Uterus (tissue), 4 donors: ENCODE data around the gene ARGLU1. TPM values are rescaled to one million over a fixed set of nuclear protein-coding genes. Genes with fewer than 3 reads are reported as not detected.

Source experiments
- DNase-seq, 2 donors: peaks; one replicate each; pipeline ENCODE4 v3.0.0-alpha.2; 2019 to 2020
- H3K27ac ChIP-seq, 2 donors: fragments of 200-600 bp; sonication (generic); 1 replicate in 1 of 2; 2 replicates in 1 of 2; pipeline ENCODE4 v1.5.1; 2016 to 2018
- H3K27me3 ChIP-seq, 2 donors: fragments of 200-600 bp; sonication (generic); one replicate each; pipeline ENCODE4 v1.5.1; 2018 to 2019; ENCODE audit warnings: control low read depth in 1 of 2
- H3K36me3 ChIP-seq, 2 donors: fragments of 200-600 bp; sonication (generic); one replicate each; pipeline ENCODE4 v1.5.1; 2019; ENCODE audit warnings: control low read depth in 1 of 2
- H3K4me1 ChIP-seq, 2 donors: fragments of 200-600 bp; sonication (generic); one replicate each; pipeline ENCODE4 v1.5.1; 2018 to 2019; ENCODE audit warnings: control low read depth in 1 of 2
- H3K4me3 ChIP-seq, 2 donors: fragments of 200-600 bp; sonication (generic); 1 replicate in 1 of 2; 2 replicates in 1 of 2; pipeline ENCODE4 v1.5.1; 2018 to 2019; ENCODE audit warnings: mild to moderate bottlenecking in 1 of 2
- H3K9me3 ChIP-seq, 2 donors: fragments of 200-600 bp; sonication (generic); one replicate each; pipeline ENCODE4 v1.5.1; 2019; ENCODE audit warnings: control low read depth in 1 of 2
- POLR2A ChIP-seq, 2 donors: fragments of 450-650 bp; IDR thresholded peaks; one replicate each; pipeline ENCODE4 v1.6.1; 2016; ENCODE audit warnings: antibody characterized with exemption in 2 of 2, mild to moderate bottlenecking in 1 of 2, moderate library complexity in 1 of 2
- intact Hi-C: fragments of 100-400 bp; cut with DNase I; formaldehyde crosslinking; loops from one replicate; pipeline ENCODE4 v1.15.1; 2023; ENCODE audit warnings: low total_unique reads
- total RNA-seq, 4 donors: library from RNA; depleted of rRNA in 3 of 4; stranded (reverse); fragments of >200 nt in 3 of 4; gene quantifications; one replicate each; pipeline versions ENCODE4 v1.1.0 to v1.2.4, GENCODE V29; 2014 to 2023
- TF ChIP-seq, protein P1 (sequence below), 4 experiments: fragments of 200-600 bp in 2 of 4; fragments of 450-650 bp in 2 of 4; sonication (generic) in 2 of 4; IDR thresholded peaks; one replicate each; pipeline ENCODE4 v1.5.1; 2016 to 2019; ENCODE audit warnings: antibody characterized with exemption in 4 of 4, mild to moderate bottlenecking in 2 of 4, moderate library complexity in 1 of 4
- donor health status: DM: yes; HTN: yes; CAD: no.

Gene ARGLU1
- total RNA-seq, 4 donors from 2014 or later = 91.5 to 162 (median 135) TPM

DNA sequence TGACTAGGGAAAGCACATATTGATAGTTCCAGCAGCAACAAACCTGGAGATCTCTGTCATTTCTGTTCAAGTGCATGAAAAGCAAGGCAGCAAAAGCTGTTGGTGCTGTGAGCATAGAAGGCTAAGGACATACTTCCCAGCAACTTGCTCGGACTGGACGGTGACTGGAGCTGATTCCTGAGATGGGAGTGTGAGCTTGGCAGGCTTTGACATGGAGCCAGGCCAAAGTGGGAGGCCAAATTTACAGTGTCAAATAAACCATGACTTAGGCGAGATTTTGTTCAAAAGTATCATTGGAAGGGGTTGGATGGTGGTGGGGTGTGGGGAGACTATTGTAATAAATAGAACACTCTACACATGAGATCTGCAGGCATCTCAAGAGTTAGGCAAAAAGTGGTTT is 5.9 kb upstream of the ARGLU1 start:
- Histone ChIP-seq H3K27ac (peak overlapping the region; percentile 52 to 70), H3K4me3 (no peak overlapping the region), H3K36me3 (no peaks in the 10 kb centered on the region), H3K9me3 (no peaks in the 10 kb centered on the region), H3K4me1 (no peaks in the 10 kb centered on the region), H3K27me3 (no peaks in the 10 kb centered on the region)
- DNase-seq = peak; percentile 43 to 60
- intact Hi-C loops = no loop called here
- TF ChIP-seq, protein P1, sequence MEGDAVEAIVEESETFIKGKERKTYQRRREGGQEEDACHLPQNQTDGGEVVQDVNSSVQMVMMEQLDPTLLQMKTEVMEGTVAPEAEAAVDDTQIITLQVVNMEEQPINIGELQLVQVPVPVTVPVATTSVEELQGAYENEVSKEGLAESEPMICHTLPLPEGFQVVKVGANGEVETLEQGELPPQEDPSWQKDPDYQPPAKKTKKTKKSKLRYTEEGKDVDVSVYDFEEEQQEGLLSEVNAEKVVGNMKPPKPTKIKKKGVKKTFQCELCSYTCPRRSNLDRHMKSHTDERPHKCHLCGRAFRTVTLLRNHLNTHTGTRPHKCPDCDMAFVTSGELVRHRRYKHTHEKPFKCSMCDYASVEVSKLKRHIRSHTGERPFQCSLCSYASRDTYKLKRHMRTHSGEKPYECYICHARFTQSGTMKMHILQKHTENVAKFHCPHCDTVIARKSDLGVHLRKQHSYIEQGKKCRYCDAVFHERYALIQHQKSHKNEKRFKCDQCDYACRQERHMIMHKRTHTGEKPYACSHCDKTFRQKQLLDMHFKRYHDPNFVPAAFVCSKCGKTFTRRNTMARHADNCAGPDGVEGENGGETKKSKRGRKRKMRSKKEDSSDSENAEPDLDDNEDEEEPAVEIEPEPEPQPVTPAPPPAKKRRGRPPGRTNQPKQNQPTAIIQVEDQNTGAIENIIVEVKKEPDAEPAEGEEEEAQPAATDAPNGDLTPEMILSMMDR (IDR thresholded peaks at IDR 0.05) = no peak
- TF ChIP-seq POLR2A (IDR thresholded peaks at IDR 0.05) = no peak

- peak; percentile 41 to 64 for DNase-seq
- no peaks in the 10 kb centered on the region for H3K9me3 ChIP-seq
- TF ChIP-seq, protein P1 (IDR thresholded peaks at IDR 0.05) = no peak
- no peak for TF ChIP-seq POLR2A (IDR thresholded peaks at IDR 0.05)
- peak overlapping the region; percentile 55 to 70 for H3K27ac ChIP-seq
- no peaks in the 10 kb centered on the region for H3K36me3 ChIP-seq
- H3K27me3 ChIP-seq = no peaks in the 10 kb centered on the region
- intact Hi-C loops = no loop called here
- H3K4me1 ChIP-seq = no peaks in the 10 kb centered on the region
- no peak overlapping the region for H3K4me3 ChIP-seq
Measured at GRCh38 chr13:106573284-106573846, 5.4 kb upstream of the ARGLU1 start.

GRCh38 chr13:106570299-106570852 is 2.4 kb upstream of the ARGLU1 start:
- no peak overlapping the region for H3K4me3 ChIP-seq
- no peaks in the 10 kb centered on the region for H3K4me1 ChIP-seq
- no peaks in the 10 kb centered on the region for H3K9me3 ChIP-seq
- H3K27me3 ChIP-seq = no peaks in the 10 kb centered on the region
- no peaks in the 10 kb centered on the region for H3K36me3 ChIP-seq
- TF ChIP-seq, protein P1 (IDR thresholded peaks at IDR 0.05) = no peak
- TF ChIP-seq POLR2A (IDR thresholded peaks at IDR 0.05) = no peak
- H3K27ac ChIP-seq = no peak overlapping the region
- DNase-seq = peak; percentile 45 to 73
- intact Hi-C loops = no loop called here

DNA sequence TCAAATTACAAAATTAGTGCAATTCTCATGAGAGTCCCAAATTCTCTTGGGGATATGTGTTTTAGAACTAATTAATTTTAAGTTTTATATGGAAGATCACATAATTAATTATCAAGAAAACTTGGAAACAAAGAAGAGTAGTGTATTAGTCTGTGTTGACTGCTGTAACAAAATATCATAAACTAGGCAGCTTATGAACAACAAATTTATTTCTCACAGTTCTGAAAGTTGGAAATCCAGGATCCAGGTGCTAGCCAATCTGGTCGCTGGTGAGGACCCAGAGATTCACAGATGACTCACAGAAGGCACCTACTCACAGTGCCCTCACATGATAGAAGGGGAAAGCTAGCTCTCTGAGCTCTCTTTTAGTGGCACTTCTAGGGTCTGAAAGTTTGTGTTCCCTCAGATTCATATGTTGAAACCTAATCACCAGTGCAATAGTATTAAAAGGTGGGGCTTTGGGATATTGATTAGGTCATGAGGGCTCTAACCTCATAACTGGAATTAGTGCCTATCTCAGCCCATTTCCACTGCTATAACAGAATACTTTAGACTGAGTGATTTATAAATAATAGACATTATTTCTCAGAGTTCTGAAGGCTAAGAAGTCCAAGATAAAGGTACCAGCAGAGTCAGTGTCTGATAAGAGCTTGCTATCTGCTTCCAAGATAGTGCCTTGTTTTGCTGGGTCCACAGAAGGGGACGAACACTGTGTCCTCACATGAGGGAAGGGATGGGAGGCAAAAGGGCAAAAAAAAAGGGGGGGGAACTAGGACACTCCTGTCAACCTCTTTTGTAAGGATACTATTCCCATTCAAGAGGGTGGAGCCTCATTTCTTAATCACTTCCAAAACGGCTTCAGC is 1.5 kb upstream of the ARGLU1 start:
- no peak for DNase-seq
- no peak for TF ChIP-seq POLR2A (IDR thresholded peaks at IDR 0.05)
- intact Hi-C loops = no loop called here
- Histone ChIP-seq H3K4me3 (no peak overlapping the region), H3K4me1 (no peaks in the 10 kb centered on the region), H3K27me3 (no peaks in the 10 kb centered on the region), H3K36me3 (no peaks in the 10 kb centered on the region), H3K9me3 (no peaks in the 10 kb centered on the region), H3K27ac (no peak overlapping the region)

DNA sequence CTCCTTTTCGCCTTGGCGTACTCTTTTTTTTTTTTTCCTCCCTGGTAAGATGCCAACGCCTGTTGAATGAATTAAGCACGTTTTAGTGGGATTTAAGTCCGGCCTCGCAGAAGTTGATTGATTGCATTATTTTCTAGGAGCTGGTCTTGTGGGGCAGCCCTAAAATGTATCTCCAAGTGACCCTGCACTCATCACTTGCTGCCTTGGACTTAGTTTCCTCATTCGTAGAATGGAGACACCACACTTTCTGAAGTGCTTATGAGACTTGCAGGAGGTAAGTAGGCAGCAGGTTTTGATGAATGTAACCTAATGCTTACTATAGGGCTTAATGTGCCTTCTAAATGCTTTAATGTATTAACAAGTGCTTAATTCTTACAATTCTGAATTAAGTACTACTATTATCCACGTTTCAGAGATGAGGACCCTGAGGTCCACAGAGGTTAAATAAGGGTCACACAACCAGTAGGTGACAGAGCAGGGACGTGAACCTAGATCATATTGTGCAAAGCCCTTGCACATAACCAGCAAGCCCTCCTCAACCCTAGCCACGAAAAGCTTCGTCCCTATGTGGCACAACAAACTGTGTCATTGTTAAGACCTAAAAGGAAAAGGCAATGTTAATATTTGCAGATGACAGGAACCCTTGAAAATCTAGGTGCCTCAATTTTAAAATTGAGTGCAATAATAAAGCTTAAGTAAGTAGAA is 514 bp upstream of the ARGLU1 start:
- Histone ChIP-seq H3K9me3 (no peaks in the 10 kb centered on the region), H3K4me1 (peaks cover 0 to 5% of the 10 kb centered on the region in 2 donors), H3K27ac (peak overlapping the region; percentile 97 to 98), H3K27me3 (no peaks in the 10 kb centered on the region), H3K36me3 (no peaks in the 10 kb centered on the region), H3K4me3 (peak overlapping the region; percentile 64 to 98)
- TF ChIP-seq, protein P1 (IDR thresholded peaks at IDR 0.05) = no peak
- TF ChIP-seq POLR2A (IDR thresholded peaks at IDR 0.05) = no peak
- intact Hi-C loops = no loop called here
- no peak for DNase-seq
